ENCODE data around the gene ATRX. TPM values are rescaled to one million over a fixed set of nuclear protein-coding genes. Genes with fewer than 3 reads are reported as not detected.
"Not testable (repeated sequence)": the region's sequence is repeated elsewhere in the genome, so short reads cannot be mapped to it uniquely, and the experiment has no call there.

The ATRX gene
- total RNA-seq: 10 to 100 TPM; 74.5 to 77.0 TPM

GRCh38 chrX:77785486-77786364 lies at the start of gene ATRX:
Gene ATRX (minus strand): TSS chrX:77786216. CDS start chrX:77786001, 215 bp downstream.
- H3K4me1 Mint-ChIP-seq (ENCODE audit: low read depth): peaks cover 5% of the 10 kb centered on the region
- no peaks in the 10 kb centered on the region for H3K9me3 Mint-ChIP-seq
- DNase-seq: peak; percentile 71 to 81
- no peaks in the 10 kb centered on the region for H3K27me3 Mint-ChIP-seq (ENCODE audit: low read depth)
- peak; percentile 92 to 95 for ATAC-seq (replicated peaks in 1 of 2)
- H3K4me3 Mint-ChIP-seq: peak within 1 kb of the TSS; percentile 95 to 100
- H3K27ac Mint-ChIP-seq: peak within 1 kb of the TSS; percentile 100
- peaks cover 2% of the 10 kb centered on the region in 2 donors for H3K36me3 Mint-ChIP-seq (ENCODE audit: insufficient read depth in 2 of 2)

- ATAC-seq (replicated peaks in 1 of 2); H3K27me3 Mint-ChIP-seq (ENCODE audit: low read depth); H3K4me1 Mint-ChIP-seq (ENCODE audit: low read depth); H3K27ac Mint-ChIP-seq; DNase-seq; H3K9me3 Mint-ChIP-seq; H3K36me3 Mint-ChIP-seq (ENCODE audit: insufficient read depth in 2 of 2); H3K4me3 Mint-ChIP-seq: not testable (repeated sequence)
Measured at GRCh38 chrX:77831544-77831943, 45.5 kb upstream of the ATRX start.

- not testable (repeated sequence) for H3K9me3 Mint-ChIP-seq; ATAC-seq (replicated peaks in 1 of 2); H3K4me1 Mint-ChIP-seq (ENCODE audit: low read depth); DNase-seq; H3K27ac Mint-ChIP-seq; H3K4me3 Mint-ChIP-seq; H3K27me3 Mint-ChIP-seq (ENCODE audit: low read depth)
- H3K36me3 Mint-ChIP-seq (ENCODE audit: insufficient read depth in 2 of 2): peaks cover 6 to 20% of the 10 kb centered on the region in 2 donors
Measured at GRCh38 chrX:77821989-77822388, 36.0 kb upstream of the ATRX start.

GRCh38 chrX:77820091-77820727 lies 34.2 kb upstream of the ATRX start:
- Mint-ChIP-seq H3K9me3 (peaks cover 3% of the 10 kb centered on the region in 2 donors), H3K27me3 (ENCODE audit: low read depth) (peaks cover 5% of the 10 kb centered on the region), H3K36me3 (ENCODE audit: insufficient read depth in 2 of 2) (peaks cover 4 to 16% of the 10 kb centered on the region in 2 donors), H3K4me1 (ENCODE audit: low read depth) (peaks cover 14% of the 10 kb centered on the region), H3K4me3 (no peak overlapping the region), H3K27ac (no peak overlapping the region)
- no peak for ATAC-seq (replicated peaks in 1 of 2)
- no peak for DNase-seq

GRCh38 chrX:77814210-77814609 lies 28.2 kb upstream of the ATRX start:
- no peak overlapping the region for H3K27ac Mint-ChIP-seq
- no peak for ATAC-seq (replicated peaks in 1 of 2)
- peaks cover 16% of the 10 kb centered on the region for H3K4me1 Mint-ChIP-seq (ENCODE audit: low read depth)

GRCh38 chrX:77802201-77802600 lies 16.2 kb upstream of the ATRX start:
- Mint-ChIP-seq H3K36me3 (ENCODE audit: insufficient read depth in 2 of 2) (no peaks in the 10 kb centered on the region), H3K4me1 (ENCODE audit: low read depth) (no peaks in the 10 kb centered on the region), H3K27ac (no peak overlapping the region), H3K27me3 (ENCODE audit: low read depth) (no peaks in the 10 kb centered on the region), H3K4me3 (no peak overlapping the region), H3K9me3 (peaks cover 0 to 4% of the 10 kb centered on the region in 2 donors)
- DNase-seq (no peak), ATAC-seq (replicated peaks in 1 of 2) (no peak)

More at GRCh38 chrX:77814210-77814609, 28.2 kb upstream of the ATRX start:
- Mint-ChIP-seq H3K36me3 (ENCODE audit: insufficient read depth in 2 of 2) (peaks cover 0 to 4% of the 10 kb centered on the region in 2 donors), H3K9me3 (no peaks in the 10 kb centered on the region), H3K27me3 (ENCODE audit: low read depth) (peaks cover 9% of the 10 kb centered on the region), H3K4me3 (no peak overlapping the region)
- DNase-seq: no peak

GRCh38 chrX:77795124-77795523 lies 9.1 kb upstream of the ATRX start:
- Mint-ChIP-seq H3K9me3 (no peaks in the 10 kb centered on the region), H3K36me3 (ENCODE audit: insufficient read depth in 2 of 2) (no peaks in the 10 kb centered on the region), H3K4me1 (ENCODE audit: low read depth) (no peaks in the 10 kb centered on the region), H3K27ac (no peak overlapping the region), H3K27me3 (ENCODE audit: low read depth) (no peaks in the 10 kb centered on the region), H3K4me3 (no peak overlapping the region)
- DNase-seq (no peak), ATAC-seq (replicated peaks in 1 of 2) (no peak)

- no peaks in the 10 kb centered on the region for H3K36me3 Mint-ChIP-seq (ENCODE audit: insufficient read depth in 2 of 2)
- no peaks in the 10 kb centered on the region for H3K9me3 Mint-ChIP-seq
- no peak overlapping the region for H3K4me3 Mint-ChIP-seq
- no peak for ATAC-seq (replicated peaks in 1 of 2)
- H3K27me3 Mint-ChIP-seq (ENCODE audit: low read depth): no peaks in the 10 kb centered on the region
- DNase-seq: no peak
- no peak overlapping the region for H3K27ac Mint-ChIP-seq
- no peaks in the 10 kb centered on the region for H3K4me1 Mint-ChIP-seq (ENCODE audit: low read depth)
Measured at GRCh38 chrX:77793946-77794345, 7.9 kb upstream of the ATRX start.

GRCh38 chrX:77788050-77788449 lies 2.0 kb upstream of the ATRX start:
- DNase-seq: peak in 1 of 2 donors; percentile 13
- peak overlapping the region; percentile 63 to 90 for H3K4me3 Mint-ChIP-seq
- H3K4me1 Mint-ChIP-seq (ENCODE audit: low read depth): peaks cover 5% of the 10 kb centered on the region
- H3K27ac Mint-ChIP-seq: peak overlapping the region; percentile 75
- no peaks in the 10 kb centered on the region for H3K9me3 Mint-ChIP-seq
- H3K27me3 Mint-ChIP-seq (ENCODE audit: low read depth): no peaks in the 10 kb centered on the region
- H3K36me3 Mint-ChIP-seq (ENCODE audit: insufficient read depth in 2 of 2): peaks cover 2% of the 10 kb centered on the region in 2 donors
- peak; percentile 50 to 59 for ATAC-seq (replicated peaks in 1 of 2)

GRCh38 chrX:77786365-77786680 lies 307 bp upstream of the ATRX start:
- peak in 1 of 2 donors; percentile 5 for ATAC-seq (replicated peaks in 1 of 2)
- no peak for DNase-seq
- peak overlapping the region; percentile 95 to 100 for H3K4me3 Mint-ChIP-seq
- no peaks in the 10 kb centered on the region for H3K27me3 Mint-ChIP-seq (ENCODE audit: low read depth)
- peak overlapping the region; percentile 100 for H3K27ac Mint-ChIP-seq
- H3K9me3 Mint-ChIP-seq: no peaks in the 10 kb centered on the region
- H3K4me1 Mint-ChIP-seq (ENCODE audit: low read depth): peaks cover 5% of the 10 kb centered on the region
- peaks cover 2% of the 10 kb centered on the region in 2 donors for H3K36me3 Mint-ChIP-seq (ENCODE audit: insufficient read depth in 2 of 2)

- peaks cover 20% of the 10 kb centered on the region for H3K4me1 Mint-ChIP-seq (ENCODE audit: low read depth)
- no peaks in the 10 kb centered on the region for H3K36me3 Mint-ChIP-seq (ENCODE audit: insufficient read depth in 2 of 2)
- H3K27ac Mint-ChIP-seq: peak overlapping the region; percentile 30
- ATAC-seq (replicated peaks in 1 of 2): no peak
- H3K27me3 Mint-ChIP-seq (ENCODE audit: low read depth): no peaks in the 10 kb centered on the region
- DNase-seq: no peak
- H3K4me3 Mint-ChIP-seq: peak overlapping the region in 1 of 2 donors; percentile 63
- no peaks in the 10 kb centered on the region for H3K9me3 Mint-ChIP-seq
Measured at GRCh38 chrX:77779695-77780094, 6.3 kb downstream of the ATRX start.

GRCh38 chrX:77776659-77777058 lies 9.4 kb downstream of the ATRX start:
- no peak overlapping the region for H3K27ac Mint-ChIP-seq
- peaks cover 28% of the 10 kb centered on the region for H3K4me1 Mint-ChIP-seq (ENCODE audit: low read depth)
- H3K9me3 Mint-ChIP-seq: no peaks in the 10 kb centered on the region
- H3K36me3 Mint-ChIP-seq (ENCODE audit: insufficient read depth in 2 of 2): no peaks in the 10 kb centered on the region
- H3K4me3 Mint-ChIP-seq: no peak overlapping the region
- ATAC-seq (replicated peaks in 1 of 2) (no peak), DNase-seq (no peak)
- H3K27me3 Mint-ChIP-seq (ENCODE audit: low read depth): no peaks in the 10 kb centered on the region

- ATAC-seq (replicated peaks in 1 of 2): no peak
- H3K4me3 Mint-ChIP-seq: no peak overlapping the region
- H3K36me3 Mint-ChIP-seq (ENCODE audit: insufficient read depth in 2 of 2): no peaks in the 10 kb centered on the region
- no peaks in the 10 kb centered on the region for H3K9me3 Mint-ChIP-seq
- no peak for DNase-seq
- peaks cover 29% of the 10 kb centered on the region for H3K4me1 Mint-ChIP-seq (ENCODE audit: low read depth)
- no peak overlapping the region for H3K27ac Mint-ChIP-seq
- no peaks in the 10 kb centered on the region for H3K27me3 Mint-ChIP-seq (ENCODE audit: low read depth)
Measured at GRCh38 chrX:77771601-77772000, 14.4 kb downstream of the ATRX start.

All from activated T-cell treated with anti-CD3 and anti-CD28 coated beads, Interleukin-2, amount 50 U/mL, for 72 hours (primary cell).